Measurements from ENCODE around the gene HGFAC. TPM values are rescaled to one million over a fixed set of nuclear protein-coding genes. Genes with fewer than 3 reads are reported as not detected.

The HGFAC gene
- total RNA-seq, 2 experiments from 2014 or later = not detected

DNA sequence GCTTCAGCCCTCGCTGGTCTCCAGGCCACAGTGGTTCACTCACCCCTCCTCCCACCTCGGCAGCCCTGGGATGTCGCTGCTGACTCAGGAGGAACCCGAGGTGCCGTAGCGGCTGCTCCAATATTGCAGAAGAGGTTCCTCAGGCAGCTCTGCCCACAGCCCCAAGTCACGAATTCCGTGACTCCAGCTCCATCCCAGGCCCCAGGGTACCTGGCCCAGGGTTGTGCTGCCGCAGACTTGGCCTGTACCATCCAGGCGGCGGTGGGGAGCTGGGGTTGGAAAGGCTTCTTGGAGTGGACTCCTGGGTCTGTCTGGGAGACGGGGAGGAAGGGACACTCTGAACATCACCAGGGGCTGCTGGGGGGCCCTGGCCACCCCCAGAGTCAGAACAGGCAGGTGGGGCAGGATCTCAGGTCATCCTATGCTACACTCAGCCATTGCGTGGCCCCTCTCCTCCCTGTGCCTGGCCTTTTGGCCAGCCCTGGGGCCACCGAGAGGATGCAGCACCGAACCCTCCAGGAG, 728 bp upstream of the HGFAC start:
- ChIA-PET POLR2A (no interaction called here), CTCF (interaction anchor here (0.6 to 4.3 kb wide), 3 partner anchors 94 to 334 kb away, joined by 3 to 23 read pairs (median 3); no protein-coding TSS in a partner anchor)
- Mint-ChIP-seq H3K9me3 (ENCODE audit: low read depth) (no peaks in the 10 kb centered on the region), H3K4me3 (no peak overlapping the region), H3K4me1 (no peaks in the 10 kb centered on the region), H3K36me3 (ENCODE audit: low read depth) (no peaks in the 10 kb centered on the region), H3K27ac (no peak overlapping the region), H3K27me3 (no peaks in the 10 kb centered on the region)
- intact Hi-C loops (cut with DNase I, micrococcal nuclease) = loop anchor here (5.0 kb wide), 2 partner anchors 239 to 394 kb away; no protein-coding TSS in a partner anchor
- no peak for ATAC-seq
- DNase-seq = no peak

DNA sequence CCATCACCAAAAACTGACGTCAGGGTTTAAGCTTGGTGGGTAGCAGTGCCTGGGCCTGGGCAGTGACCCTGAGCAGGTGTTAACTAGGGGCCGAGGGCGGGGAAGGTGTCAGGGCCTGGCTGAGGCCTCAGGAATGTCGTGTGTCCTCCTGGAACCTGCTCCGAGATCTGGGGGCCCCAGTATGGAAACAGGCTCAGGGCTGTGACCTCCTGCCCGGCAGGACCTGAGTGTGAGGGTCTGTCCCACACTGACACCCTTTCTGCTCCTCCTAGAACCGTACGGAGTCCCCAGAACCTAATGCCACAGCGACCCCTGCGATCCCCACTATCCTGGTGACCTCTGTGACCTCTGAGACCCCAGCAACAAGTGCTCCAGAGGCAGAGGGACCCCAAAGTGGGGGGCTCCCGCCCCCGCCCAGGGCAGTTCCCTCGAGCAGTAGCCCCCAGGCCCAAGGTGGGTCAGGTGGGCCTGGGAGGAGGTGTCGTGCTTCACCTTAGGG, 741 bp downstream of the HGFAC start:
- POLR2A ChIA-PET = no interaction called here

DNA sequence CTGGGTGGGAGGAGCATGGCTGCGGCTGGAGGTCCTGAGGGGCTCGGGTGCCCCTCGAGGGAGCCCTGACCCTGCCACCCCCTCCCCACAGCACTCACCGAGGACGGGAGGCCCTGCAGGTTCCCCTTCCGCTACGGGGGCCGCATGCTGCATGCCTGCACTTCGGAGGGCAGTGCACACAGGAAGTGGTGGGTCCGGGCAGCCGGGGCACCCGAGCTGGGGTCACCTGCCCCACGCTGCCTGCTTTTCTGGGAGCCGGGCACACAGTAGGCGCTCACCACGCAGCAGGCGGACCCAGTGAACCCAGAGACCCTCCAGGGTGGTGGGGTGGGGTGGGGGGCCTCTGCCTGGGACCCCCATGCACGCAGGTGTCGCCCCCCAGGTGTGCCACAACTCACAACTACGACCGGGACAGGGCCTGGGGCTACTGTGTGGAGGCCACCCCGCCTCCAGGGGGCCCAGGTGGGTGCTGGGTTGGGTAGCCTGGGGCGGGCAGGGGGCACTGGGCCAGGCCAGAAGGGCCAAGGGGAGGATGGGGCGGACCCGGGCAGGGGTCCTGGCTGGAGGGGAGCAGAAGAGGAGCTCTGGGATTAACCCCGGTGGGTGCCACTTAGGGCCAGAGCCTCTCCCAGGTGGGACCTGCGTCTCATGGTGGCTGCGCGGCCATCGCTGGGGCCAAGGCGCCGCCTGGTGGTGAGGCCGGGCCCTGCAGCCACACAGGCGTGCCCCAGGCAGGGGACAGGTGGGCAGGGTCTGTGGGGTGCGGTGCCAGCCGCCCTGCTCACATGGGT, 1.4 kb downstream of the HGFAC start:
- Mint-ChIP-seq H3K27ac (no peak overlapping the region), H3K36me3 (ENCODE audit: low read depth) (no peaks in the 10 kb centered on the region), H3K4me3 (no peak overlapping the region), H3K27me3 (no peaks in the 10 kb centered on the region), H3K4me1 (no peaks in the 10 kb centered on the region), H3K9me3 (ENCODE audit: low read depth) (no peaks in the 10 kb centered on the region)
- DNase-seq (peak; percentile 83), ATAC-seq (peak; percentile 89)
- CTCF ChIA-PET = interaction anchor here (1.0 to 4.3 kb wide), 5 partner anchors 73 to 317 kb away, joined by 3 to 23 read pairs (median 3); no protein-coding TSS in a partner anchor
- POLR2A ChIA-PET = no interaction called here
- intact Hi-C loops (cut with DNase I, micrococcal nuclease) = loop anchor here (1.0 to 5.0 kb wide), 6 partner anchors 97 to 396 kb away; no protein-coding TSS in a partner anchor

More for the DNA sequence above, 741 bp downstream of the HGFAC start:
- DNase-seq = no peak
- Mint-ChIP-seq H3K27ac (no peak overlapping the region), H3K4me1 (no peaks in the 10 kb centered on the region), H3K9me3 (ENCODE audit: low read depth) (no peaks in the 10 kb centered on the region), H3K27me3 (no peaks in the 10 kb centered on the region), H3K4me3 (no peak overlapping the region), H3K36me3 (ENCODE audit: low read depth) (no peaks in the 10 kb centered on the region)
- CTCF ChIA-PET = interaction anchor here (1.0 to 4.3 kb wide), 4 partner anchors 73 to 316 kb away, joined by 3 to 23 read pairs (median 4); no protein-coding TSS in a partner anchor
- no peak for ATAC-seq
- intact Hi-C loops (cut with DNase I, micrococcal nuclease) = loop anchor here (2.0 to 5.0 kb wide), 3 partner anchors 240 to 395 kb away; no protein-coding TSS in a partner anchor

DNA sequence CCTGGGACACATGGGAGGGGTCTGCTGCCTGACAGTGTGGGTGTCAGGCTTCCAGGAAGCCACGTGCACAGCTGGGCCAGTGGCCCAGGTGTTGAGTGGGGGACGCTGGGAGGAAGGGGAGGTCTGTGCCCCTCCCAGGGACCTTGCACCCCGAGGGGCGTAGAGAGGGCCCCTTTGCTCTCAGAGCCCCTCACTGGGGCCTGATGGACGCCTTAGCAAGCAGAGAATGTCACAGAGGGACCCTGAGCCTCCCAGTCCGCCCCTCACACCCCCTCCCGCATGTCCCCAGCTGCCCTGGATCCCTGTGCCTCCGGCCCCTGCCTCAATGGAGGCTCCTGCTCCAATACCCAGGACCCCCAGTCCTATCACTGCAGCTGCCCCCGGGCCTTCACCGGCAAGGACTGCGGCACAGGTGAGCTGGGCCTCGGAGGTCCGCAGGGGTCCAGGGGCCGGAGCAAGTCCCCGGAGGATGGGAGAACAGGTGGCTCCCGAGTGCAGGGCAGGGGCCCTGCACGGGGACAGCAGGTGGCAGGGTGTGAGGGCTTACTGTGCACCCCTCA, 2.1 kb downstream of the HGFAC start:
- intact Hi-C loops (cut with DNase I, micrococcal nuclease) = loop anchor here (1.0 to 5.0 kb wide), 6 partner anchors 98 to 397 kb away; no protein-coding TSS in a partner anchor
- DNase-seq (no peak), ATAC-seq (no peak)
- Mint-ChIP-seq H3K36me3 (ENCODE audit: low read depth) (no peaks in the 10 kb centered on the region), H3K9me3 (ENCODE audit: low read depth) (no peaks in the 10 kb centered on the region), H3K27ac (no peak overlapping the region), H3K27me3 (no peaks in the 10 kb centered on the region), H3K4me1 (no peaks in the 10 kb centered on the region), H3K4me3 (no peak overlapping the region)
- ChIA-PET CTCF (interaction anchor here (1.0 to 4.3 kb wide), 2 partner anchors 89 to 96 kb away, joined by 3 to 23 read pairs; no protein-coding TSS in a partner anchor), POLR2A (no interaction called here)

DNA sequence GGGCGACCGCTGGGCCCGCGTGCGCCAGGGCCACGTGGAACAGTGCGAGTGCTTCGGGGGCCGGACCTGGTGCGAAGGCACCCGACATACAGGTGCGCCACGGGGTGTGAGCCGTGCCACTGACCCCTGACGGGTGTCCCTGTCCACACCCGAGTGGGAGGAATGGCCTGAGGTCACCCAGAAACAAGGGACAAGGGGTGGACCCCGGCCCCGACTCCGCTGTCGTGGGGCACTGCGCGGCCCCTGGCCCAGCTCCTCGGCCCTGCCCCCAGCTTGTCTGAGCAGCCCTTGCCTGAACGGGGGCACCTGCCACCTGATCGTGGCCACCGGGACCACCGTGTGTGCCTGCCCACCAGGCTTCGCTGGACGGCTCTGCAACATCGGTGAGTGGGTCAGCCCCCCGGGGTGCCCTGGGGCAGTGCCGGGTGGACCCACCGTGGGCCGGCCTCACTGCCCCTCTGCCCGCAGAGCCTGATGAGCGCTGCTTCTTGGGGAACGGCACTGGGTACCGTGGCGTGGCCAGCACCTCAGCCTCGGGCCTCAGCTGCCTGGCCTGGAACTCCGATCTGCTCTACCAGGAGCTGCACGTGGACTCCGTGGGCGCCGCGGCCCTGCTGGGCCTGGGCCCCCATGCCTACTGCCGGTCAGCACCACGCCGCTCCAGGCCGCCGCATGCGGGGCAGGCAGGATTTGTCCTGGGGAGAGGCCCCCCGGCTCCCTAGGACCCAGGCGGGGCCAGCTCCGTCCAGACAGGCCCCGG, 2.8 kb downstream of the HGFAC start:
- Mint-ChIP-seq H3K27ac (no peak overlapping the region), H3K27me3 (no peaks in the 10 kb centered on the region), H3K4me3 (no peak overlapping the region), H3K9me3 (ENCODE audit: low read depth) (no peaks in the 10 kb centered on the region), H3K36me3 (ENCODE audit: low read depth) (no peaks in the 10 kb centered on the region), H3K4me1 (no peaks in the 10 kb centered on the region)
- ChIA-PET CTCF (interaction anchor here (4.3 kb wide), 1 partner anchor 97 kb away, joined by 23 read pairs; no protein-coding TSS in a partner anchor), POLR2A (no interaction called here)
- intact Hi-C loops (cut with DNase I, micrococcal nuclease) = loop anchor here (5.0 kb wide), 2 partner anchors 242 to 397 kb away; no protein-coding TSS in a partner anchor
- ATAC-seq = no peak
- DNase-seq = no peak

DNA sequence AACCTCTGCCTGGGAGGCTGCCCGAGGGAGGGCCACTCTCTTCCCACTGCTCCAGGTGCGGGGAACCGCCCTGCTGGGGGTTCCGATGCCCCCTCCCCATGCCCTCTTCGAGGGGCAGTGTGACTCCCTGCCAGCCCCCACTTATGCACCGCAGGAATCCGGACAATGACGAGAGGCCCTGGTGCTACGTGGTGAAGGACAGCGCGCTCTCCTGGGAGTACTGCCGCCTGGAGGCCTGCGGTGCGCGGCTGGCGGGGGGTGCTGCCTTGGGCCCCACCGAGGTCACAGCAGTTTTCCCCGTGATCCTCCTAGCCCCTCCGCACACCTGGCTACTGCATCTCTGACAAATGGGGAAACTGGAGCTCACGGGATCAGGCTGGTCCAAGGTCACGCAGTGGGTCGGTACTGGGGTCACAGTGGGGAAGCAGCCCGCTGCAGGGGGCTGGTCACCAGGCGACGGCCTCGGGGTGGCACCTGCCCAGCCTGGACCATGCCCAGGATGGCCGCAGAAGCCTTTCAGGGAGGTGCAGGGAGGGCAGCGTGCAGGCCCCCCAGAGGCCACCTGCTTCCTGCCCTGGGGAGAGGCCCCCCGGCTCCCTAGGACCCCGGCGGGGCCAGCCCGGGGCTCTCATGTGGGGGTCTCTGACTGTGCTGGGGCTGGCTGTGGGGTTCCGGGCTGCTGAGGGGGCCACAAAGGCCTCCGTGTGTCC, 3.5 kb downstream of the HGFAC start:
- Mint-ChIP-seq H3K27ac (no peak overlapping the region), H3K4me1 (no peaks in the 10 kb centered on the region), H3K4me3 (no peak overlapping the region), H3K9me3 (ENCODE audit: low read depth) (no peaks in the 10 kb centered on the region), H3K36me3 (ENCODE audit: low read depth) (no peaks in the 10 kb centered on the region), H3K27me3 (no peaks in the 10 kb centered on the region)
- intact Hi-C loops (cut with DNase I, micrococcal nuclease) = no loop called here
- ChIA-PET CTCF (no interaction called here), POLR2A (no interaction called here)
- no peak for DNase-seq
- ATAC-seq = no peak

DNA sequence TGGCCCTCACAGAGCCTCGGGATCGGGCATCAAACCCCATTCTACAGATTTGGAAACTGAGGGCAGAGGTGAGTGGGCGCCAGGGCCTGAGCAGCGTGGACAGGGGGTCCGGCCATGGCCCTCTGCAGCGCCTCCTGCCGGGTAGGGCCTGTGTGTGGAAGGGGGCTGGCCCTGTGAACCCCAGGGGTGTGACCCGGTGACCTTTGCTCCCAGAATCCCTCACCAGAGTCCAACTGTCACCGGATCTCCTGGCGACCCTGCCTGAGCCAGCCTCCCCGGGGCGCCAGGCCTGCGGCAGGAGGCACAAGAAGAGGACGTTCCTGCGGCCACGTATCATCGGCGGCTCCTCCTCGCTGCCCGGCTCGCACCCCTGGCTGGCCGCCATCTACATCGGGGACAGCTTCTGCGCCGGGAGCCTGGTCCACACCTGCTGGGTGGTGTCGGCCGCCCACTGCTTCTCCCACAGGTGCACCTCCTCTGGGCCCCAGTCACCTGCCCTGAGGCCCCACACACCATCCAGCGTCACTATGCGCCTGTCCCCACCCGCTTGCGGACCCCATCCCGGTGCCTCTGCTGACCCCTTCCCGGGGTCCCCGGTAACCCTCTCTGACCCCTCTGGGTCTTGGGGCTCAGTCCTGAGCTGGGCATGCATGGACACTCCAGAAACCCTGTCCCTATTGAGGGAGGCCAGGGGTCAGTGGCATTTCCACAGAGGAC, 4.2 kb downstream of the HGFAC start:
- no peaks in the 10 kb centered on the region for H3K9me3 Mint-ChIP-seq (ENCODE audit: low read depth)
- H3K27me3 Mint-ChIP-seq = no peaks in the 10 kb centered on the region
- H3K4me1 Mint-ChIP-seq = no peaks in the 10 kb centered on the region
- no peak overlapping the region for H3K27ac Mint-ChIP-seq
- ChIA-PET CTCF (no interaction called here), POLR2A (no interaction called here)
- intact Hi-C loops (cut with DNase I, micrococcal nuclease) = no loop called here
- DNase-seq = no peak
- ATAC-seq = no peak
- no peak overlapping the region for H3K4me3 Mint-ChIP-seq
- H3K36me3 Mint-ChIP-seq (ENCODE audit: low read depth) = no peaks in the 10 kb centered on the region

DNA sequence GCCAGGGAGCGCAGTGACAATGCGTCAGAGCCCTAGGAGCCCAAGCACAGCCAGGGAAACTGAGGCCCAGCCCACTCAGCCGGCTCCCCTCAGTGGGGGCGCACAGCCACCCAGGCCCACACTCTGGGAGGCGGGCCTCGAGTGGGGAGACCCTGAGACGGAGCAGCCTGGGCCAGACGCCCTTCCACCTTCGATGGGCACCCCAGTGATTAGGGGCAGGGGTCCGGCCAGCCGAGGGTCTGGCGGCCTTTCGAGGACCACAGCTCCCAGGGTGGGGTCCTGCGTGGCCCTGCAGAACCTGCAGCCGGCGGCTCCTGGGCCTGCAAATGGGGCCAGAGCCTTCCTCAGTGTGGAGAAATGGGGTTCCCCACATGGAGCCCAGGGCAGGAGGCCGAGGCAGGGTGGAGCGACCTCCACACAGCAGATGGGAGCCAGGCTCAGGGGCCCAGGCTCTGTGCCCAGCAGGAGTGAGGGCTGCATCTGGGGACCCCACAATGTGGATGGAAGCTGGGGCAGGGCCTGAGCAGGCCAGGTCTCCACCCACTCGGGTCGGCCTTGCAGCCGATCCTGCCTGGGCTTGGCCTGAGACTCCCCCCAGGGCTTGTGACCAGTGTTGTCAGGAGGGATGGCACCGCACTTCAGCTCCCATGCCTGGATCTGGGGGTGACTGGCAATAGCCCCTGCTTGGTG, 5.0 kb downstream of the HGFAC start:
- H3K9me3 Mint-ChIP-seq (ENCODE audit: low read depth) = no peaks in the 10 kb centered on the region
- intact Hi-C loops (cut with DNase I, micrococcal nuclease) = no loop called here
- H3K4me3 Mint-ChIP-seq = no peak overlapping the region
- no peaks in the 10 kb centered on the region for H3K36me3 Mint-ChIP-seq (ENCODE audit: low read depth)
- DNase-seq = no peak
- no peaks in the 10 kb centered on the region for H3K4me1 Mint-ChIP-seq
- CTCF ChIA-PET = no interaction called here
- H3K27ac Mint-ChIP-seq = no peak overlapping the region
- no peaks in the 10 kb centered on the region for H3K27me3 Mint-ChIP-seq
- ATAC-seq = no peak
- POLR2A ChIA-PET = no interaction called here

DNA sequence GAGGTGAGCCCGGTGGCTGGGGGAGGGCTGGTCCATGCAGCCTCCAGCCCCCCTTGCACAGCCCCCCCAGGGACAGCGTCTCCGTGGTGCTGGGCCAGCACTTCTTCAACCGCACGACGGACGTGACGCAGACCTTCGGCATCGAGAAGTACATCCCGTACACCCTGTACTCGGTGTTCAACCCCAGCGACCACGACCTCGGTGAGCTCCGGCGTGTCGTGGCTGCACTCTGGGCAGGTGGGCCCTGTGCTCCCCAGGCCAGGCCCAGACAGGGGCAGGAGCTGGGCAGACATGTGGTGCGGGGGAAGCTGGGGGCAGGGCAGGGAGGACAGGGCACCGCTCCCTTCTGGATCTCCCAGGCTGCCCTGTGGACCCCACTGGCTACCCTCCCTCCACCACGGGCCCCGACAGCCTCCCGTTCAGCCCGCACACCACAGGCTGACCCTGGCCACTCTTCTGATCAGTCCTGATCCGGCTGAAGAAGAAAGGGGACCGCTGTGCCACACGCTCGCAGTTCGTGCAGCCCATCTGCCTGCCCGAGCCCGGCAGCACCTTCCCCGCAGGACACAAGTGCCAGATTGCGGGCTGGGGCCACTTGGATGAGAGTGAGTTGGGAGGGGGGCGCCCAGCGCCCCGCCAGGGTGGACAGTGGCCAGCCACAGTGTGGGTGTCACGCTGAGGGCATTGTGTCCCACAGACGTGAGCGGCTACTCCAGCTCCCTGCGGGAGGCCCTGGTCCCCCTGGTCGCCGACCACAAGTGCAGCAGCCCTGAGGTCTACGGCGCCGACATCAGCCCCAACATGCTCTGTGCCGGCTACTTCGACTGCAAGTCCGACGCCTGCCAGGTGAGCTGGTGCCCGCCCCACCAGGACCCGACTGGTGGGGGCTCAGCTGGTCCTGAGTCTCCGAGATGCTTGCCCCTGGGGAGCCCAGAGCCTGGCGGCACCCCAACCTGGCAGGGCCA, 5.9 kb downstream of the HGFAC start:
- Mint-ChIP-seq H3K4me1 (no peaks in the 10 kb centered on the region), H3K9me3 (ENCODE audit: low read depth) (no peaks in the 10 kb centered on the region), H3K27ac (no peak overlapping the region), H3K27me3 (no peaks in the 10 kb centered on the region), H3K4me3 (no peak overlapping the region), H3K36me3 (ENCODE audit: low read depth) (no peaks in the 10 kb centered on the region)
- ChIA-PET POLR2A (no interaction called here), CTCF (interaction anchor here (0.6 kb wide), 1 partner anchor 13 kb away, joined by 3 read pairs; no protein-coding TSS in a partner anchor)
- intact Hi-C loops (cut with DNase I, micrococcal nuclease) = no loop called here
- ATAC-seq = no peak
- DNase-seq = no peak

Measured in activated CD4-positive, alpha-beta T cell treated with anti-CD3 and anti-CD28 coated beads for 36 hours (primary cell).